Measurements from ENCODE around the gene TMEM132C.

The TMEM132C gene

GRCh38 chr12:128267131-128267622 is at the start of gene TMEM132C:
TMEM132C (plus strand) TSS chr12:128267170; CDS start chr12:128267403, 233 bp downstream.
- DNase-seq (ENCODE audit: low read depth): no peak
- no peak for TF ChIP-seq CTCF (IDR thresholded peaks at IDR 0.05; ENCODE audit: low read depth, low read length, missing control alignments)
- H3K4me3 ChIP-seq (ENCODE audit: low read depth, low read length): no peak within 1 kb of the TSS

GRCh38 chr12:128224226-128224625 is 42.7 kb upstream of the TMEM132C start:
- TF ChIP-seq CTCF (IDR thresholded peaks at IDR 0.05; ENCODE audit: low read depth, low read length, missing control alignments): no peak
- H3K4me3 ChIP-seq (ENCODE audit: low read depth, low read length): no peak overlapping the region
- DNase-seq (ENCODE audit: low read depth): no peak

GRCh38 chr12:128228581-128228980 is 38.4 kb upstream of the TMEM132C start:
- TF ChIP-seq CTCF (IDR thresholded peaks at IDR 0.05; ENCODE audit: low read depth, low read length, missing control alignments): no peak
- no peak for DNase-seq (ENCODE audit: low read depth)
- no peak overlapping the region for H3K4me3 ChIP-seq (ENCODE audit: low read depth, low read length)

- no peak for TF ChIP-seq CTCF (IDR thresholded peaks at IDR 0.05; ENCODE audit: low read depth, low read length, missing control alignments)
- DNase-seq (ENCODE audit: low read depth): no peak
- H3K4me3 ChIP-seq (ENCODE audit: low read depth, low read length): no peak overlapping the region
These were observed 31.1 kb upstream of the TMEM132C start for GRCh38 chr12:128235635-128236417.

- TF ChIP-seq CTCF (IDR thresholded peaks at IDR 0.05; ENCODE audit: low read depth, low read length, missing control alignments): no peak
These were observed 30.4 kb upstream of the TMEM132C start for GRCh38 chr12:128236525-128236924.

GRCh38 chr12:128240745-128241144 is 26.2 kb upstream of the TMEM132C start:
- no peak overlapping the region for H3K4me3 ChIP-seq (ENCODE audit: low read depth, low read length)
- DNase-seq (ENCODE audit: low read depth): no peak
- no peak for TF ChIP-seq CTCF (IDR thresholded peaks at IDR 0.05; ENCODE audit: low read depth, low read length, missing control alignments)

More at GRCh38 chr12:128236525-128236924, 30.4 kb upstream of the TMEM132C start:
- DNase-seq (ENCODE audit: low read depth): no peak
- no peak overlapping the region for H3K4me3 ChIP-seq (ENCODE audit: low read depth, low read length)

GRCh38 chr12:128245121-128245520 is 21.8 kb upstream of the TMEM132C start:
- DNase-seq (ENCODE audit: low read depth): no peak
- no peak overlapping the region for H3K4me3 ChIP-seq (ENCODE audit: low read depth, low read length)
- TF ChIP-seq CTCF (IDR thresholded peaks at IDR 0.05; ENCODE audit: low read depth, low read length, missing control alignments): no peak

Data from GM12864 (cell line).